Fibroblast of upper back skin (primary cell): ENCODE measurements around the gene KCNQ1.

Experiments used
- DNase-seq: peaks from one replicate; pipeline ENCODE4 v3.0.0-alpha.2; 2013

The KCNQ1 gene

DNA sequence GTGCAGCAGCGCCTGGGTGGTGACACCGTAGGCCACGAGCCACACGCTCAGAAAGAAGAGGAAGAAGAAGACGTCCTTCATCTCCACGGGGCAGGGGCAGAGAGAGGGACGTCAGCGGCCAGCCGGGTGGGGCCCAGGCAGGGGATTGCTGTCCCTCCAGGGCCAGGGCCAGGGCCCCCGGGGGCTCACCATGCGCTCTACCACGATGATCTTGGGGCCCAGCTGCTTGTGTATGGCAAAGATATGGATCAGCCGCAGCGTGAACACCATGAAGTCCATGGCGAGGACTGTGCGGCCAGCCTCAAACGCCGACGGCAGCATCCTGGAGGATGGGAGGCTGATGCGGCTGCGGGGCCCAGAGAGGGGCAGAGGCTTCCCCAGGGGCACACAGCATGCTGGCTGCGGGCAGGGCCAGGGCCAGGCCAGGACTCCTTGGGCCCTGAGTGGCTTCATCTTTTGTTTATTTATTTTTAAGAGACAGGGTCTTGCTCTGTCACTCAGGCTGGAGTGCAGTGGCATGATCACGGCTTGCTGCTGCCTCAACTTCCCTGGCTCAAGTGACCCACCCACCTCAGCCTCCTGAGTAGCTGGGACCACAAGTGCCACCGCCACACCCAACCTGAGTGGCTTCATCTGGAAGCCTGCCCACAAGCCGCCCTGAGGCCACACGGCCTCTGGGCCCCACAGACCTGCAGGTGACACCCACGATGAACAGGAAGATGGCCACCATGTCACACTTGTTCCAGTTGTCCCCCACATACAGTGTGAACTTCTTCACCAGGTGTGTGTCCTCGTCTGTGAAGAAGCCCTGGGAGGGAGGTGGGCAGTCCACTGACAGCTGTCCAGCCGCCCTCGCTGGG, 33.1 kb upstream of the KCNQ1 start:
- DNase-seq: no peak

DNA sequence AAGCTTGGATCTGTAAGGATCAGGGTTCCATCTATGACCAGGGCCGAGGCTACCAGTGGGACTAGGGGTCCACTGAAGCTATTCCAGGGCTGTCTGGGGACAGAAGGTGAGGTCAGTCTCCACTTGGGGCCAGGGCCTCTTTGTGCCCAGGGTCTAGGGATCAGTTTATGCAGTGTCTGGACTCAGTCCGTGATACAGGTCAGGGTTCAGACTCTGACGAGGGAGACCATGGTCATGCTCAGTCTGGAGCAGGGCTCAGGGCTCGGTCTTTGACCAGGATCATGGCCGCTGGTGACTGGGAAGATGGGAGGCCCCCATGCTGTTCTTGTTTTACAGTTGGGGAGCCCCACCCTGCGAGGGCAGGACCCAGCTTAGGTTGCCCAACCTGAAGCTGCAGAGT, 32.5 kb upstream of the KCNQ1 start:
- no peak for DNase-seq

DNA sequence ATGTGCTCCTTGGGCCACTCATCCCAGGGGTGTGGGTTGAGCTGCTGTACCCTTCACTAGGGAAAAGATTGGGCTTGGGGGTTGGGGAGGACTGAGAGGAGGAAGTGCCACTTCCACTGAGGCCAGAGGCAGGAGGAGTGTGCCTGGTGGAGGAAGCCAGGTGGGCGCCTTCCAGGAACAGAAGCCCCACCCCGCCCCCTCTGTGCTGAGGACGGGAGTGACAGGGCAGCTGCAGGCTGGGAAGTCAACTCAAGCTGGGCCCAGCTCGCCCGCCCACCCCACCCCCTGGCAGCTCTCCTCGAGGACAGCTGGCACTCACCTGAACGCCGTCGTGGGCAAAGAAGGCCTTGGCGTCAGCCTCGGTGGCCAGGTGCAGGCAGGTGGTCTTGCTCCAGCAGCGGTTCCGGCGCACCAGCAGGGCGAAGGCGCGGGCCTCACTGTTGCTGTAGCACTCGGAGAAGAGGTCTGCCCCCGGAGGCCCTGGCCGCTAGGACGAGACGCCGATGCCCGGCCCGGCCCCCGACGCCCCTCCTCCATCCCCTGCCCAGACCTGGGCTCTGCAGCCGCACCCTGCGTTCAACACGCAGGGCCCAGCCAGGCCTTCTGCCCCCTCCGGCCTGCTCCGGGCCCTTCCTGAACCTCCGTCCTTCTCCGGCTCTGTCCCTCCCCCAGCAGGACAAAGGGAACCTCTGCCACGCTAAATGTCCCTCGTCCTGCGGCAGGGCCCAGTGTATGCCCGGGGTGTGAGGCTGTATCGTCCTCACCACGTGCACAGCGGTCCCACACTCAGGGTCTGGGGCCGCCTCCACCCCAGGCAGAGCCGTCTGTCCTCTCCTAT, 30.8 kb upstream of the KCNQ1 start:
- no peak for DNase-seq

DNA sequence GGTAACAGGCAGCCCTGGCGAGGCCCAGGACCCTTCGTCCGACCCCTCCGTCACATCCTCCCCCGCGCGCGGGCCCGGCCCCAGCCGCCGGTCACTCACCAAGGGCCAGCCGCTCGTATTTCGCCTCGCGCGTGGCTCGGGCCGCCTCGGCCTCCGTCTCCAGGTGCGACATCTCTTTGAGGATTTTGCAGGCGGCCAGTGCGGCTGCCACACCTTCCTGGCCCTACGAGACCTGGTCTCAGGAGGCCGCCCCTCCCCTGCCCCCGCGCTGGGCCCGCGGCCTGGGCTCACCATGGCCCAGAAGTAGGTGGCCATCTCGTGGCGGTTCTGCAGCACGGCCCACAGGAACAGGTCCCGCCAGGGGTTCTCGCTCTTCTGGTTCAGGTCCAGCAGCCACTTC, 30.2 kb upstream of the KCNQ1 start:
- DNase-seq: no peak

DNA sequence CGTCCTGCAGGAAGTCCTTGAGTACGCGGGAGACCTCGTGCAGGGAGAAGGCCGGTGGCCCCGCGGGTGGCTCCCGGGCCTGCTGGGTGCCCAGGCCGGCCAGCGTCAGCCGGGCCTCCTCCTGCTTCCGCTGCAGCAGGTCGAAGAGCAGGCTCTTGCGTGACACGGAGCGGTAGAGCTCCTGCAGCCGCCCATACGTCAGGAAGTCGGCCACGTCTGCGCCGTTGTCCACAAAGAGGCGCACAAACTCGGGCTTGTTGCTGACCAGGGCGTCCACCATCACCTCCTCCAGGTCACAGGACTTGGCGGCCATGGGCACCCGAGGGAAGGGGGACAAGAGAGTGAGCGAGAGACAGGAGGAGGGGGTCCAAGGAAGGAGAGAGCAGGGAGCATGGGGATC, 29.6 kb upstream of the KCNQ1 start:
- no peak for DNase-seq

DNA sequence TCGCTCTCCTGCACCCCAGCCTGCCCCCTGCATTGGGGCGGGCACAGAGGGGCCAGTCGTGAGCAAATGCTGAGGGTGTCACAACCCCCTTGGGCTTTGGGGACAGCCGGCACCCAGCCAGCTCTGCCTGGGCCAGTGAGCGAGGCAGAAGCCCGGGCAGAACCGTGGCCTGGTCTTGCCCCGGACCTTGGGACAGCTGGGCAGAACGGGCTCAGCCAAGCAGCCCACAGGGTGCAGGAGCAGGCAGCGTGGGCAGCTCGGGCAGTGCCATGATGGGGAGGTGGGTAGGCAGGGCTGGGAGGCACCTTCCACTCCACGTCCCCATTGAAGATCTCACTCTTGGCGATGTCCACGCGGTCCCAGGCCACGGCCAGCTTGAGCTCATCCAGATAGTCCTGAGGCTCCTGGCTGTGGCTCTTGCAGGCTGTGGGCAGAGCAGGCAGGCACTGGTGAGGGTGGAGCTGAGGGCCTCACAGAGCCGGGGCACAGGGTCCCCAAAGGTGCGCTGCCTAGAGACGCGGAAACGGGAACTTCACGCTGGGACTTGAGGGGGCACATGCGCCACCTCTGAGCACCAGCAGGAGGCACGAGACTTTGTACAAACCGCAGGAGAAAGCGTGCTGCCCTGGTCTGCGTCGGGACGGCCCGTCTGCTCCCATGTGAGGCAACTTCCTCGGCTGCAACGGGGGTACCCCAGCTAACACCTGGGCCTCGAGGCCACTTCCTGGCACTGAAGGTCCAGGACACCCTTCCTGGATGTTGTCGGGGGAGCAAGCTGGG, 29.0 kb upstream of the KCNQ1 start:
- no peak for DNase-seq

DNA sequence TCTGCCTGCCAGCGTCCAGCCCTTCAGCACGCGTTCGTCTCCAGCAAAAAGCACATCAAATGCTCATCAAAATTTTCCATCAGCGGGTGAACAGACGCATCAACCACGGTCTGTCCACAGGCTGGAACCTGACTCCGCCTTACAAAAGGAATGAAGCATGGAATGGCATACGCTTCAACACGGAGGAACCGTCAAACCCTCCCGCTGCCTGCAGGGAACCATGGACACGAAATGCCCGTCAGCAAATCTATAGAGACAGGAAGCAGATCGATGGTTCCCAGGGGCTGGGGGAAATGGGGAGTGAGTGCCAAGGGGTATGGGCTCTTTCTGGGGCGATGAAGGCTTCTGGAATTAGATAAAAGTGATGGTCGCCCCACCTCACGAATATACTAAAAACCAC, 28.0 kb upstream of the KCNQ1 start:
- DNase-seq: no peak

DNA sequence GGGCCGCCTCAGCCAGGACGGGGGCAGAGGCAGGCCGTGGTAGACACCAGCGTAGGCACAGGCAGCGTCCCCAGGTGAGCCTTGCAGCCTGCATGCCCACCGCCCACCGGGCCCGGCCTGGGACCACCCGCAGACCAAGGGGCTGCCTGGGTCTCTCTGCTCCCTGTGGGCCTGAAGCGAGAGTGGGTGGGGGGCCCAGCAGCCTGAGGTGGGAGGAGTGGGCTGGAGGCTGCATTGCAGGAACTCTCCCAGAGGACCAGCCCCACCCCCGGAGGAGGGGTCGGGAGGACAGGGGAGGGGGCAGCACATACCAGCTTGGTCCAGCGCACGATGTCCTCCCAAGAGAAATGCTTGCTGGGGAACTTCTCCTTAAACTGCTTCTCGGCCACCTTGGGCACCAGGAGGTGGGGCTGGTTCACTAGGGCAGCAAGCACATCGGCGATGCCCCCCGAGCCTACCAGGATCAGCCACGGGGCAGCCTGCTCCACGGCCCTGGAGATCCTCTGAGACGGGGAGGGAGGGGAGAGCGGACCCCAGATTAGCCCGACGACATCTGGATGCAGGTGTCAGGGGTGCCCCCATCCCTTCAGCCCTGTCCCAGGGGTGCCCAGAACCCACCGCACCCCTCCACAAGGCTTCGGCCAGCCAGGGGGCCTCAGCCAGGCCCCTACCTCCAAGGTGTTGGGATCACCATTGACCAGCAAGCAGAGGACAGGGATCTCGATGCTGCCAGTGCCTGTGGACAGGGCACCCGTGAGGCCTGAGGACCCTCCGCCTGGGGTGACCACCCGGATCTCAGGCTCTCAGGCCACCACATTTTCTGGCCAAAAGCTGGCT, 26.7 kb upstream of the KCNQ1 start:
- DNase-seq: no peak

DNA sequence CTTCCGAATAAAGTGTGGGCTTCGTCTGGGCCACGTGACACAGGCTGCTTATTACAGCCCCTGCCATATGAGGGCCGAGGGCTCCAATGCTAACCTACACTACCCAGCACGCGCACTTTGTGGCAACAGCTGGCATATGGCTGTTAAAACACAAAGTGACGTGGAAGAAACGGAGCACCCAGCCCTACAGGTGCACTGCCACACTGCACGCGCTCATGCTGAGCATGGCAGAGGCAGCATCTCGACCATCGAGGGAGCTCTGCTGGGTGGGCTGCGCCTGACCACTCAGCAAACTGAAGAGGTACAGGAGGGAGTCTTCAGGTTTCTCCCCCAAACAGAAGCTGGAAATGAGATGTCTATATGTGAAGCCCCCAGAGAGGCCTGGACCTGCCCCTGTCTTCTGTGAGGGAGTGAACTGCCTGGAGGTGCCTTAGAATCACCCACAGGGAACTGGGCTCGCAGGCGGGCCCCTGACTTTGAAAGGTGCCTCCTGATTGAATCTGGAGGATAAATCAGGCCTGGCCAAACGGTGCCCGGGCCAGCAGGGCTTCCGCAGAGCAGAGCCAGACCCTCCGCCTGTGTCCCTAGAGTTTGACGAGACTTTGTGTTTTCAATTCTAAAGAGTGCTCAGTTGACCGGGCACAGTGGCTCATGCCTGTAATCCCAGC, 26.0 kb upstream of the KCNQ1 start:
- DNase-seq: no peak

DNA sequence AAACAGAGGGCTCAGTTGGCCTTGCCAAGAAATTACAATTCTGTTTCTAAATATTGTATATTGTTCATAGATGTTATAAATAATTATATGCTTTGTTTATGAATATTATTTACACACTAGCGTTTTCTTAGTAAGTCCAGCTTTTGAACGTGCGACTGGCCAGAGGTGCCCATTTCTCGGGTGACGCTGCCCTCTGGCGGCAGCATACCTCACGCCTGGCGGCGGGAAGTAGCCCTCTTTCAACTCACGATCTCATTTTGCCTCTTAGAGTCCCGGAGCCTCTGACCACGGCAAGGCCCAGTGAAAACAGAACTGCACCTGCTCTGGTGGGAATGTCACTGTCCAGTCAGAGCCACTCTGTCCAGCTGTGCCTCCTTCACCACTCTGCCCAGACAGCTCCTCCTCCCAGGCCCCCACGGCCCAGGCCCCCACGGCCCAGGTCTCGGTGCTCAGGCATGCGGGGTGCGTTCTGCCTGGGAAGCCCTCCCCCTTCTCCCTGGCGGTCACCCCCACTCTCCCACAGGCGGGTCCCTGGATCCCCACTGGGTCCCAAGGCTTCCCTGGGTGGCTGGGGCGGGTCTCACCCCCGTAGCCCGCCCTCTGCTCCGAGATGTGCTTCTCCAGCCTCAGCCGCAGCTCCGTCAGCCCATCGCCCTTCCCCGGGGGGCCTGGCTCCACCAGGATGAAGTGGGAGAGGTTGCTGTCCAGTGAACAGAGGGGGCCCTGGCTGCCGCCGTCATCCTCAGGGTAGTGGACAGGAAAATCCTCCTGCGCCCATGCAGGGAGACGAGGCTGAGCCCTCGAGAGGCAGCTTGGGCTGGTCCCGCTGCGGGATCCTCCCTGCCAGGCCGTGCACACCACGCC, 24.9 kb upstream of the KCNQ1 start:
- DNase-seq: peak; percentile 64

DNA sequence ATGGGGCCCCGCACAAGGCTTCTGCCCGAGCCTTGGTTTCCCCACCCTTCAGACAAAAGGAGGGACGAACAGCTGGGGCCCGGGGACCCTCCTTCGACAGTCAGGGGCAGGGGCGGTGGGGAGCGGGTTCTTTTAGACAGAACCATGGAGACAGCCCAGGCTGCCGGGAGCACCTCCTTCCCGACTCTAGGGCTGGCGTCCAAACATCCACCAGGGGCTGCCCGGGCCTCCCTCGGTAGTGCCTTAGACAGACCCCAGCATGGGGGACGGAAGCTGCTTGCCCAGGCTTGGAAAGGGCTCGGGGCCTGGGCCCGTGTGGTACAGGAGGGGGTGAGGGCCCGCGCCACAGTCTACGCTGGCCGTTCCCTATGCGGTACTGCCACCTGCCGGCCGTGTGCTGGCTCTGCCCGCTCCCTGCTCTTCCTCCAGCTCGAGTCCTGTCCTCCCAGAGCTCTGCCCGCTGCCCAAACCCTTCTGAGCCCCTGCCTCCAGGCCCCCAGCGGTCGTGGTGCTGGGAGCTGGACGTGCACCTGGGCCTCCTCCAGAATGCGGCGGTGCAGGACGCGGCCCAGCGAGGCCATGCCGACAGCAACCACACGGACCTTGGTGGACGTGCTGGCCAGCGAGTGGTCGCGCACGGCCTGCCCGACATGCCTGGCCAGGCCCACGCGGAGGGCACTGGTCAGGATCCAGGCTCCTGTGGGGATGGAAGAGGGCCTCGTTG, 24.1 kb upstream of the KCNQ1 start:
- peak; percentile 65 for DNase-seq

DNA sequence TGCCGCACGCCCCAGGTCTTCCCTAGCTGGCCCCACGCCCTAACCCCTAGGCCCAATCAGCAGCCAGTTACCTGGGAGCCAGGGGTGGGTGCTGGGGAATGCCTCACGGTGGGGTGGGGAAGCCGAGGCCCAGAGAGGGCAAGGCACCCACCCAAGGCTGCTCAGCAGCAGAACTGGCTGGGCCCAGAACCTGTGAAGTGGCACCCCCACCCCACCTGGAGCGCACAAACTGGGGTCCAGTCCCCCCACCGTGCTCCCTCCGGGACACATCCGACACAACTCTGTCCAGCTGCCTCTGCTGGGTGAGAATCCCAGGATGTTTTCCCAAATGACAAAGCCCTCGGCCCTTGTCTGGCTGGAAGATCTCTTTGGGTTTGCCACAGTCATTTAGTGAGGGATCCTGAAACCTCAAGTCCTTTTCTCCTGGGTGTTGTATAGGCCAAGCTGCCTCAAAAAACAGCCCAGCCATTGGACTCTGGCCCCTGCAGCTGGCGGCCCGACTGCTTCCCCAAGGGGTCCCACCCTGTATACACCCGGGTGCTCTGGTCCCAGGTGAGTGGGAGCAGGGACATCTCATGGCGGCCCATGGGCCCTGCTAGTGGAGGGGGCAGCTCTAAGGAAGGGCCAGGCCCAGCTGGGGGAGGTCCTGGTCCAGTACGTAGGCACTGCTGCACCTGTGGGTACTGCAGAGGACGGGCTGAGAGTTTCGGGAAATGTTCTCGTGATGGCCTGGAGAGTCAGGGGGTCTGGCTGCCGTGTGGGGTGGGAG, 23.4 kb upstream of the KCNQ1 start:
- no peak for DNase-seq

DNA sequence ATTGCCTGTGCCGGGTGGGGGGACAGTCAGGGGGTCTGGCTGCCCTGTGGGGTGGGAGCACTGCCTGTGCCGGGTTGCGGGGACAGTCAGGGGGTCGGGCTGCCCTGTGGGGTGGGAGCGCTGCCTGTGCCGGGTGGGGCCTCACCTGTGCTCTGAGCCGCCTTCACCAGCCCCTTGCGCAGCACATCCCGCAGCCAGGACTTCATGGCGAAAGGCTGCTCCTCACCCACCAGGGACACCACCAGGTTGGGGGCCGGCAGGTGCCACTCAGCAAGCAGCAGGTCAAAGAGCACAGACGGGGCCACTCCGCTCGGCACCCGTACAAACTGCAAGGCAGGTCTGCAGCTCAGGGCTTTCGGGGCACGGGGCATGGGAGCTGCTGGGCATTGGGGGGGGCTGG, 22.8 kb upstream of the KCNQ1 start:
- DNase-seq: no peak

DNA sequence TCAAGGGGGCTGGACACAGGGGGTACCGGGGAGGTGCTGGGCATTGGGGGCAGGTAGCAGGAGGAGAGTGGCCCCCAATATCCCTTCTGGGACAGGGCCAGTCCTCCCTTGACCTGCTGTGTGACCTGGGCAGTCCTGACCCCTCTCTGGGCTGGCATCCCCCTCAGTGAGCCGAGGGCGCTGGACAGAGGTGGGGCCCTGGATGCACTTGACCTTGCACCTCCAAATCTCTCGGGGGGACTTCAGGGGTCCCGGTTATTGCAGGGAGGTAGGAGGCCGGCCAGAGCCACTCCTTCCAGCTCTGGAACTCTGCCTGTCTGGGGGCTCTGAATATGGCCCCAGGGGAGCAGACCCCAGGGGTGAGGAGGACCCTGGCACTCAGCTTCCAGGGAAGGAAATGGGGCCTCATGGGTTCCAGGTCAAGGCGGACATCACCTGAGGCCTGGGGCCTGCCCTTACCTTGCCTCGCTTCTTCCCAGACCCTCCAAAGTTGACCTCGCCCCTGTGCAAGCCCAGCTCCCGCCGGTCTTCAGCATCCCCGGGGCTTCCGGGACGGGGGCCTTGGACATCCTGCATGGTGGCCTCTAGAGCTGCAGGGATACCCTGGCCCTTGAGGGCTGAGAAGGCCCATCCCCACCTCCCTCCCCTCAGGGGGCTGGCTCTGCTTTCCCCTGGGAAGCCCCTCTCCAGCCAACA, 22.2 kb upstream of the KCNQ1 start:
- no peak for DNase-seq

DNA sequence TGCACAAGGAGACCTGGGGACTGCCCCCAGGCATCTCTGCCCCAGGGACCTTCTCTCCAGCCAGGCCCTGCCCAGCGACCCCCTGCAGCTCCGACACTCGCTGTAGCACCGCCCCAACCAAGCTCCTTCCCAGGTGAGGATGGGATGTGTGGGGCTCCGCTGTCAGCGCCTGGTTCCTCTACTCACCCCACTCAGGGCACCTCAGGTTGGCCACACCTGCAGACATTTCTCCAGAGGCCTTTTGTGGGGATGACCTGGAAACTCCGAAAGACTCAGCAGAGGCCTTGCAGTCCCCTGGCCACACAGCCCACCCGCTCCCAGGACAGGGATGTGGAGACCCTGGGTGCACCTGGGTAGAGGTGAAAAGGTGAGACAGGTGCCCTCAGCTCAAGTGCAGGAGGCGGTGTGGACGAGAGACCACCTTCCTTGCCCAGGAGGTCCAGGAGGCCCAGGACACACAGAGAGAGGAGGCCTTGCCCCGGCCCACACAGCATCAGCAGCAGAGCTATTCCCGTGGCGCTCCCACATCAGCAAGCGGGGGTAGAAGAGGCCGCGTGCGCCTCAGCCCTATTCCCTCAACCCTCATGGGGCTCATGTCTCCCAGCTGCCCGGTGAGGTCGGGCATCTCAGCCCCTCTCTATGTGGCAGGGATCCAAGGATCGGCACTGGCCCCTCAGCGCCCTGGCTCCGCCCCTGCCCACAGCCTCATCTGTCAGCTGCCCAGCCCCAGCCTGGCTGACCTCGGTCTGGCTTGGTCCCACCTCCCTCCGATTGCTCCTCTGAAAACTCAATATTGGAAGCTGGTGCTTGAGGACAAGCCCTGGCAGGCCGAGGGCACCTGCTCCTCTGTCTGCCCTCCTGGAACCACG, 21.4 kb upstream of the KCNQ1 start:
- DNase-seq: no peak

DNA sequence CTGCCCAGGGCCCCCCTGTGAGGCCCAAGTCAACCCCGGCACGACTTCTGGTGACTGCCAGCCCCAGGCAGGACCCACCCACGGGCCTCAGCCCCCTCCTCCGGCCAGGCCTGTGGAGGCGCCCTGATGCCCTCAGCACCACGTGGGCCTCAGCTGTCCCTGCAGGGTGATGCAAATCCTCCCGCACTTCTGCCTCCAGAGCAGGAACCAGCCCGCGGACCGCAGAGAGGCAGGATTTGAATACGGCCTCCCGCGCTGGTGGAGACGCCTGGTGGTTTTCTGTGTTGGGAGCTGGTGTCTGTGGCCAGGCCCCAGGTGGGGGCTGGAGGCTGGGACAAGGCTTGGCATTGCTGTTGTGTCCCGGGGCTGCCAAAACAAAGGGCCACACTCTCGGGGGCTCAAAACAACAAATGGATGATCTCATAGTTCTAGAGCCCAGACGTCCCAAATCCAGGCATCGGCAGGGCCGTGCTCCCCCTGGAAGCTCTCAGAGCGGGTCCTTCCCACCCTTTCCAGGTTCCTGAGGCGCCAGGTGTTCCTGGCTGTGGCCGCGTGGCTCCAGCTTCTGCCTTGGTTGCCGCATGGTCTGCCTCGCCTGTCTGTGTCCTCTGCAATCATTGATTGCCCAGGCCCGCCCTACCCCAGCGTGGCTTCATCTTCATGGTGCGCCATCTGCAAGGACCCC, 19.9 kb upstream of the KCNQ1 start:
- DNase-seq: no peak

DNA sequence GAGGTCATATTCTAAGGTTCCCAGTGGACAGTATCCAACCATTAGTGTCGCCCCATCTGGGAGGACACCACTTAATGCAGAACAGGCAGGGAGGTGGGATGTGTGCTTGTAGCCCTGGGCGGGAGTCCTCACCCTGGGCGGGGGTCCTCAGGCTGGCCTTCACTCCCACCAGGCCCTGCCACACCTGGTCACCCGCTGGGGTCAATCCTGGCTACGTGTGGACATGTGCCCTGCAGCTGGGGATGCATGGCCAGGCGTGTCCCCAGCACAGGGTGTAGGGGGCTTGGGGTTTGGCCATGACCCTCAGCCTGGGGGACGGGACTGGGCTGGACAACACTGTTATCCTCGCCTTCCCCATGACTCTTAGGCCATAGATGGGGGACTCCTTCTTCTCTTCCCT, 19.3 kb upstream of the KCNQ1 start:
- no peak for DNase-seq
